Measurements from ENCODE around the gene OTOF. TPM values are rescaled to one million over a fixed set of nuclear protein-coding genes. Genes with fewer than 3 reads are reported as not detected.

Gene OTOF
- total RNA-seq, 1 donor from 2014 or later = not detected

GRCh38 chr2:26479131-26479788 is 1.3 kb upstream of the OTOF start:
- peaks cover 6% of the 10 kb centered on the region for H3K27me3 ChIP-seq (ENCODE audit: control insufficient read depth, insufficient read depth, low read length)
- H3K4me3 ChIP-seq (ENCODE audit: low read depth, low read length) = no peak overlapping the region
- no peaks in the 10 kb centered on the region for H3K36me3 ChIP-seq (ENCODE audit: control insufficient read depth, insufficient read depth, low read length)
- no peak for DNase-seq (ENCODE audit: low read depth)
- no peak for TF ChIP-seq CTCF (IDR thresholded peaks at IDR 0.05; ENCODE audit: insufficient read depth, low read length, poor library complexity, severe bottlenecking)

GRCh38 chr2:26478366-26478765 is 442 bp upstream of the OTOF start:
- TF ChIP-seq CTCF (IDR thresholded peaks at IDR 0.05; ENCODE audit: insufficient read depth, low read length, poor library complexity, severe bottlenecking) = no peak
- DNase-seq (ENCODE audit: low read depth) = no peak
- H3K4me3 ChIP-seq (ENCODE audit: low read depth, low read length) = no peak overlapping the region

DNA sequence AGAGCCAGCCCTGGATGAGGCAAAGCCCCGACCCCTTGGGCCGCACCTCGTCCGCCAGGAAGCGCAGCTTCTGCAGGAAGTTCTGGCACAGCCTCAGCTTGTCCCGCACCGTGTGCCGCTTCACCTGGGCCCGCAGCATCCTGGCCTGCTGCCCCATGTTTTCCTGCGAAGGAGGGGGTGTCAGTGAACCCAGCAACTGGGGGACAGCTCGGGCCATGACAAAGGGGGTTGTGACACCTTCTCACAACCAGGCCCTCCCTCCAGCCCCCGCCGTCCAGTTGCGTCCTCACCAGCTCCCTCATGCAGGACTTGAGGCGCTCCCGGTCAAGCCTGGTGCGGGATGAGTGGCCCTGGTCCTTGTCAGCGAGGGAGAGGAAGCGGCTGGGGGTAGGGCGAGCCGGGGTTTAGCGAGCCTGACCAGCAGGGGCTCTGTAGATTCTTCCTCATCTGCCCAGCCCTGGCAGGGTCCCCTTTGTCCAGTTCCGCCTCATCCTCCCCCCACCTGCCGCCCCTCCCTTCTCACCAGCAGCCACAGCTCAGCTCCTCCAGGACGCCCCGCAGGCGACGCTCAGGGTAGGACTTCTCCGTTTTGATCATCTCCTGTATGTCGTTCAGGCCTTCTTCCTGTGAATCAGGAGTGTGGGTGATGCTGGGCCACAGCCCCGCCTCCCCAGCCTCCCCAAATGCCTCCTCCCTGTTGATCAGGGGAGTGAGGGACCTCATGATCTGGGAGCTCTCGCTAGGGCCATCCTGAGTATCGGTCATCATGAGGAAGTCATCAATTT is 606 bp downstream of the OTOF start:
- Histone ChIP-seq H3K36me3 (ENCODE audit: control insufficient read depth, insufficient read depth, low read length) (no peaks in the 10 kb centered on the region), H3K27me3 (ENCODE audit: control insufficient read depth, insufficient read depth, low read length) (peaks cover 2% of the 10 kb centered on the region), H3K4me3 (ENCODE audit: low read depth, low read length) (no peak overlapping the region)
- no peak for DNase-seq (ENCODE audit: low read depth)
- no peak for TF ChIP-seq CTCF (IDR thresholded peaks at IDR 0.05; ENCODE audit: insufficient read depth, low read length, poor library complexity, severe bottlenecking)

More at GRCh38 chr2:26478366-26478765, 442 bp upstream of the OTOF start:
- peaks cover 6% of the 10 kb centered on the region for H3K27me3 ChIP-seq (ENCODE audit: control insufficient read depth, insufficient read depth, low read length)
- H3K36me3 ChIP-seq (ENCODE audit: control insufficient read depth, insufficient read depth, low read length) = no peaks in the 10 kb centered on the region

GRCh38 chr2:26475832-26476501 is 2.0 kb downstream of the OTOF start:
- DNase-seq (ENCODE audit: low read depth) = no peak
- TF ChIP-seq CTCF (IDR thresholded peaks at IDR 0.05; ENCODE audit: insufficient read depth, low read length, poor library complexity, severe bottlenecking) = no peak
- H3K27me3 ChIP-seq (ENCODE audit: control insufficient read depth, insufficient read depth, low read length) = no peaks in the 10 kb centered on the region
- no peak overlapping the region for H3K4me3 ChIP-seq (ENCODE audit: low read depth, low read length)
- H3K36me3 ChIP-seq (ENCODE audit: control insufficient read depth, insufficient read depth, low read length) = no peaks in the 10 kb centered on the region

- TF ChIP-seq CTCF (IDR thresholded peaks at IDR 0.05; ENCODE audit: insufficient read depth, low read length, poor library complexity, severe bottlenecking) = no peak
- no peak for DNase-seq (ENCODE audit: low read depth)
- Histone ChIP-seq H3K36me3 (ENCODE audit: control insufficient read depth, insufficient read depth, low read length) (no peaks in the 10 kb centered on the region), H3K4me3 (ENCODE audit: low read depth, low read length) (no peak overlapping the region), H3K27me3 (ENCODE audit: control insufficient read depth, insufficient read depth, low read length) (no peaks in the 10 kb centered on the region)
Measured at GRCh38 chr2:26475037-26475436, 2.9 kb downstream of the OTOF start.

All from kidney epithelial cell (primary cell).